ENCODE data around the gene CD7.

The CD7 gene

DNA sequence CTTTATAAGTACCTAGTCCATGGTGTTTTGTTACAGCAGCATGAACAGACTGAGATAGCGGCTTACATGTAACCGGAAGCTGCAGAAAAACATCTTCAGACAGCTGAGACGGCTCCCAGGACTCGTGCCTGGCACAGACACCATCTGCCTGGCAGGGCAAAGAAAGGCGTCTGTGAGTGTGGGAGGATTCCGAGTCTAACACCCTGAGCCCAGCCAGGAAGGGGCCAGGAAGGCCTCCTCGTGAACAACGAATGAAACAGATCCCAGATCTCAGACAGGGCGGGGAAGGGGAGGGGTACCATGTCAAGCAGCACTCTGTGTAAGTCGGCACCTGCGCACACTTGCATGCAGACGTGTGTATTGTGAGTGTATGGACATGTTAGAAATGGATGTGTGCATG, 39.6 kb downstream of the CD7 start:
- no peak for DNase-seq

DNA sequence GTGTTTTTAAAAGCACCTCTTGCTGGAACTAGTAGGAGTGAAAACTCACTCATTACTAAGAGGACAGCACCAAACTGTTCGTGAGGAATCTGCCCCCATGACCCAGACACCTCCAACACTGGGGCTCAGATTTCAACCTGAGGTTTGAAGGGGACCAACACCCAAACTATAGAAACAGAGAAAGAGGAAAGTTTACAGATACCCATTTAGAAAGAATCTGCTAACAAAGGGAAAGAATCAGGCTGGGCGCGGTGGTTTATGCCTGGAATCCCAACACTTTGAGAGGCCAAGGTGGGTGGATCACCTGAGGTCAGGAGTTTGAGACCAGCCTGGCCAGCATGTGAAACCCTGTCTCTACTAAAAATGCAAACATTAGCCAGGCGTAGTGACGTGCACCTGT, 40.5 kb downstream of the CD7 start:
- no peak for DNase-seq

DNA sequence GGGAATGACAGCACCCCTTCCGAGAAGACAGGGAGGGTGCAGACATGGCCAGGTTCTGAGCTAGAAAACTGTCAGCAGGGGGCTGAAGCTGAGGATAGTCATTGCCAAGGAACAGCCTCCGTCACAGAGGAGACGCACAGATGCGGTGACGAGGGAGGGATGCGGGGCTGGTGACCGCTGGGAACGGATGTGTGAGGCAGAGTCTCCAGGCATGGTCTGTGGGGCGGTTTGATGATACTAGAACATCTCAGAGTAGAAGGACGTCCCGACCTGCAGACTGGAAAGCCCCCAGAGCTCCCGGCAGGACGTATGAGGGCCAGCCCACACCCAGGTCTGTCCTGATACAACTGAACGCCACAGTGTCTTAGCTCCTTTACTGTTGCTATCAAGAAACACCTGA, 42.1 kb downstream of the CD7 start:
- DNase-seq = no peak

DNA sequence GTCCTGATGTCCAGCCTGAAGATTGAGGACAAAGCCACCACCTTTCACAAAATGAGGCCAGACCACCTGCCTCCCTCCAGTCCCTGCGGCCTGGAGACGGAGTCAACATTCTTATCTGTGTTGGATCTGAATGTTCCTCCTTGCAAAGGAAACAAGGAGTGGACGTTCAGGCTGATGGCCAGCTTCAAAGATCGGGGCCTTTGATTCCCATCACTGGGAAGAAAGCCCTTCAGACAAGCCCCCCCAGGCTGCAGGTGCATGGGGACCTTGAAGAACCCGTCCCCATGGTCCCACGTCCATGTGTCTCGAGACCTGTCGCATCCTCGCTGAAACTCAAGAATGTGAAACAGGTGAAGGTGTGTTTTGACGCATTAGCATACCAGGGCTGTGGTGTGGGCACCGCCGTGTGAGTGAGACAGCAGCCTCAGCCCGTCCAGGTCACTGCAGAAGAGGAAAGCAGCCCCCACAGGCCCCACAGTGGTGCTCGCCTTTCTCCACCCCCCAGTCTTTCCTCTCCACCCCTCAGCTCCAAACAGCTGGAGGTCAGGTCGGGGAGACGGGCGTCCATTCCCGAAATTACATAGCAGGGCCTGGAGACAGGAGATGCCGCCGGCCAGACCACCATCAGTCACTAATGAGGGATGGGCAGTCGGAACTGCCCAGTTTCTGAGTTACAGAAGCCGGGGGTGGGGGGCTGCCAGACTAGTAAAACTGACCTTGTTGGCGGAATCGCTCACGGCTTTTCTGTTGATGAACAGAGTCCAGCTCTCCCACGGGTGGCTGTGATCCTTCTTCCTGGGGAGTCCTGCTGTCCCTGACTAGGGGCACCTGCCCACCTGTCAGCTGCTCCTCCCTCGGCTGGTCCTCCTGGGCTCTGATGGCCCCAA, 43.0 kb downstream of the CD7 start:
- no peak for DNase-seq

DNA sequence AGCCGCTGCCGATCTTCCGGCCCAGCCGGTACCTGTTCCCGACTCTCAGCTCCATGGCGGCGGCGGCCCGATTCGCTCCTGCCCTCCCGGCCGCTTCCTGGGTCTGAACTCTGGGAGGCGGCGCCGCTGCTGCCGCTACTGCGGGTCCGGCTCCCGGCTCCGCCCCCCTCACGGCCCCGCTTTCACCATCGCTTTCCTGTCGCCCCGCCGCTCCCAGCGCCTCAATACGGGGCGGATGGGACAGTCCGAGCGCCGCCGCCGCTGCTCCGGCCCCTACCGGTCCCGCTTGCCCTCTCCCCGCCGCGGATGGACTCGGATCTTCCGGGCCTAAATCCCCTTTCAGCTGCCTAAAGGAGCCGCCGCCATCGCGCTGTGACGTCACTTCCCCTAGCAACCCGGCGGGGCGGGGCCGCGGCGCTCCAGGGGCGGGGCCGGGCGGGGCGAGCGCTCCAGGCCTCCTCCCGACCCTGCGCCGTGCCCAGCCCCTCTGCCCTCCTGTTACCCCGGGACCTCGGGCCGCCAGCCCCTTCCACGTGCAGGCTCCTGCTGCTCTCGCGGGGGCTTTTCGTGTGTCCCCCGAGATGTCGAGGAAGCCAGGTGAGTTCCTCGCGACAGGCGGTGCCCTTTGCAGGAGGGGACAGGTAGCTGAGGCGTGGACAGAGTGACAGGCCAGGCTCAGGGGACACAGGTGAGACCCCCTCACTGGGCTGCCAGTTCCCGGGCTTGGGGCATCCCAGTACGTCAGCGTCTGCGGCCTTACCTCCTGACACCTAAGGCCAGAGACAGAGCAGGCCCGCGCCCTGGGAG, 43.9 kb downstream of the CD7 start, which contains the start of gene CSNK1D:
Gene CSNK1D, minus strand, starts transcription at position 374 of the 807 bp plus-strand sequence. Its CDS starts 319 bp downstream, at position 55.
- peak; percentile 88 for DNase-seq

DNA sequence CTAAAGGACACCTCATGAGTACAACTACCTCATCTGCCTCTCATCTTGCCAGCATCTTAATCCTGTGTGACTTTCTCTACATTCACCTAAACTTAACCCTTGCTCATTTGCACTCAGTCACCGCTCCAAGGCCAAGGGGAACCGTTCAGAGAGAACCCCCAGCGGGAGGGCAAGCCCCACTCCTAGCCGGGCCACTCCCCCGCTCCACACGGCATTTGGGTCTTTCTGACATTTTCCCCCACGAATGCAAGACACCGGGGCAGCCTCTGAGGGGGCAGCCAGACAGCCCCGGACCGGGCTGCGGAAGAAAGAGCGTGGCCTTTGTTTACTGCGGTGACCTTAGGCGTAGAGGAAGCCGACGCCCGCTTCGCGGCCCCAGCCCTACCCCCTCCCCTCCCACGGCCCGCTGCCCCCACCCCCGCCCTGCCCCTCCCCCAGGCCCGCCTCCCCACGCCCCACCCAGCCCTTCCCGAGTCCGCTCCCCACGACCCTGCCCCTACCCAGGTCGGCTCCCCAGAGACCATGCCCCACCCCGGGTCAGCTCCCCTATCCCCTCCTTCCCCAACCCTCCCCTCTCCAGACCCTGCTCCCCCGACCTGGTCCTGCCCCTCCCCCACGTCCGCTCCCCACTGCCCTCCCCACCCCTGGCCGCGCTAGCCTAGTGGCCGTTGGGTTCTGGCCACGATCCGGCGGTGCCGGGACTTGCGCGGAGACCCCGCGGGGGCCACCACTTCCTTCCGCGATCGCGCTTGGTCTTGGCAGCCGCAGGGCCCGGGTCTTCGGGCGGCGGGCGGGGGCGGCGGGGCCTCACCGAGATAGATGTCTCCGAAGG, 44.7 kb downstream of the CD7 start:
- peak; percentile 52 for DNase-seq

DNA sequence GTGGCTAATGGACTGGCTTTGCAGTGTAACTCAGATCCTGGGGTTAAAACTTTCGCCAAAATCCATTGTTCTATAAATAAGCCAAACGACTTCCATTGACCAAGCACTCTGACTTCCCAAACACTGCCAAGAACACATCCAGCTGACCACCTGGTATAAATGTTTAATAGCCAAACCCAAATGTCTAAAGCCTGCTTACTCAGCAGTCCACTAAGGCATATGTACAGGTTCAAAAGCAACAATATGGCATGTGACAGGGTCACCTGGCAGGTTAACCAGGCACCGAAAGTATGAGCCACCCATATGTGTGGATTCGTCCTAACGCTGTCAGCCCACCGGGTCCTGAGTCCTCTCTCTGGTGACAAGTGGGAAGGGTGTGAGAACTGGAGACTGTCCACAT, 46.0 kb downstream of the CD7 start:
- no peak for DNase-seq

DNA sequence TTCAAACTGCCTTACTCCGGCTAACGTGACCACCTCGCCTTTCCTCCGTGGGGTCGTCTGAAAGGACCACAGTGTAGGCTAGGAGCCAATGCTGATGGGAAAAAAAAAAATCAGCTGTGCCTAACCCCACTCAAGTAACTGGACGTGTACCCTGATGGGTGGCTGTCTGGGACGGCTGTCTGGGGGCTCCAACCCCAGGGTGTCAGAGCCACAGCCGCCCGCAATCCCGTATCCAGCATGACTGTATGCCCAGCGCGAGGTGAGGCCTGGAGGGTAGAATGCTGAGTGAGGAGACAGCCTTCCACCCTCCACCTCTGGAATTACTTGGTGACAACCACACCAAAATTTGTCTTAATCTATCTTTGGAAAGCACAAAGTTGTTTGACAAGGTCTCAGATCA, 46.8 kb downstream of the CD7 start:
- no peak for DNase-seq

DNA sequence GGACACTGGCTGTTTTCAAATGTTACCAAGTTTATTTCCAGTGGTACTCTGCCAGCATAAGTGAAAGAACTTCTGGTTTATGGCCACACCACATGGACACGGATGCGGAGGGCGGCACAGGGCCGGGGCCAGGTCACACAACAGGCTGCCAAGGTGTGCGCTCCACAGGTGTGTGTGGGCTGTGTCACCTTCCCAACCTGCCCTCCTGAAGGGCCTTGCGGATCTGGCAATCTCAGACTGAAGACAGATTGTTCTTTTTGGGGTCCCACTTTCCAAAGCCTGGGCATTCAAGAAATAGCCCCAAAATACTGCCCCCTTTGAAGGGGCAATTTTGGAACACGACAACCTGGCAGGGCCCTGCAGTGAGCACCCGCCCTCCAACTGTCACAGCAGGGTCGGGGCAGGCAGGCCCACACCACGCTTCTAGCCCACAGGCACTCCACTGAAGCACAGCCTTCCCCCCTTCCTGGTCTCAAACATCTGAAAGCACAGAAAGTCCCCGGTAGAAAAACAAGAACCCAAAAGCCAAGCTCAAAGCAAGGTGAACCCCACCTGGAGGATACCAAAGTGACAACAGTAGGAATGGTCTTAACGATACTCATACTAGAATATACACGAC, 47.4 kb downstream of the CD7 start:
- DNase-seq = no peak

DNA sequence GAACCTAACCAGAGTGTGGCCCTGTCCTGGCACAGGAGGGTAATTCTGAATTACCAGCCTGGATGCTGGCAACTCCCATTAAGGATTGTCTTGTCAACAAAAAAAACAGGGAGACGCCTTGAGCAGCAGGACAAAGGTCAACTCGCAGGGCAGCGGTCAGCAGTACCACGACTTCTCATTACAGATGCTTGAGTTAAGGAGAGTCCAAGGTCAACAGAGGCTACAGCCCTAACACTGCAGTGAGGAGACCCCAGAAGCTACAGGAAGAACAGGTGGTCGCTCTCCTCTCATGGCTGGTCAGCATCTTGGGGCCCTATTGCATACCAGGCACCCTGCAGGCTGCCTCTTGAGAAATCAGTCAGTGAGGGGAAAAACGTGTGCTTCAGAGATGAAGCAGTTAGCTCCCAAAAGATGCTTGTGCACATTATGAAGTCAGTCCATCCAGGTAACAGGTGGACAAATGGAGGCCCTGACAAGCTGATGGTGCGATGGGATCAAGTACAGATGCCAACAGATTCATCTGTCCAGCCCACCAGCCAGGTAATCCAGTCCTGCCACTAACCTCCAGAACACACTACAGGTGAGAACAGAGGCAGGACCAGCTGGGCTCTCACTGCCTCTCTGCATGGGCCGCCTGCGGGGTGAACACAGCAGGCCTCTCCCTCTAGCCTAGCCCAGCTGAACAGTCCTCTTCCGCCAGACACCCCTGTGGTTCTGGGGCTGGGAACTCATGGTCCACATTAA, 48.1 kb downstream of the CD7 start:
- no peak for DNase-seq

DNA sequence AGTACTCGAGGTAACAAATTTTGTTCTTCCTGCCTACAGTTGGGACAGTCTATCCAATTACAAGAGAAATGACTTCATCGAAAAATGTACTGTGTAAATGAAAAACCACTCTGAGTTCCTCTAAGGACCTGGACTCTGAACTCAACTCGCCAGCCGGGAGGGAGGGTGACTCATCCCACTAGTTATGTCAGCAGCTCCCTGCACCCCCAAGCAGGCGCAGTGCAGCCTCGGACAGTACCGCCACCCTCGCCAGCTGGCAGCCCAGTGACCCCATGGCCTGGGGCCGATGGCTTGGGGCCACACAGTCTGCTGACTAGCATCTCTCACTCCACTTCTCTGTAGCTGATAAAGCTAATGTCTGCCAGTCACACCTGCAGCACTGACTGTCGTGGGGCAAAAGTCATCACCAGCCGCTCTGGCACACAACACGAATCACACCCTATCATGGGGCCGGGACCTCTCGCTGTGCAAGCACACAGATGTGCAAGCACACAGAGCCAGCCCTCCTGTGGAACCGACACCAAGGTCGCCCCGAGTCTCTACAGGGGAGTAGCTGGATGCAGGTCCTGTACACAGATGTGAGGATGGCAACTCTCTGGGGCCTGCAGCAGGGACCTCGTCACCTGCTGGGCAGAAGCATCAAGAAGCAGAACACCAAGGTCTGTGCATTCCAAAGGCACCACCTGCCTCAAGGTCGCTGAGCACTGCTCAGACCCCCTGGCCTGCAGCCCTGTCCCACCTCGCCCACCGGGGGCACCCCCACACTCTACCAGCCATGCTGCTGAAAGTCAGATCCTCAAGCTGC, 49.6 kb downstream of the CD7 start:
- peak; percentile 66 for DNase-seq

DNA sequence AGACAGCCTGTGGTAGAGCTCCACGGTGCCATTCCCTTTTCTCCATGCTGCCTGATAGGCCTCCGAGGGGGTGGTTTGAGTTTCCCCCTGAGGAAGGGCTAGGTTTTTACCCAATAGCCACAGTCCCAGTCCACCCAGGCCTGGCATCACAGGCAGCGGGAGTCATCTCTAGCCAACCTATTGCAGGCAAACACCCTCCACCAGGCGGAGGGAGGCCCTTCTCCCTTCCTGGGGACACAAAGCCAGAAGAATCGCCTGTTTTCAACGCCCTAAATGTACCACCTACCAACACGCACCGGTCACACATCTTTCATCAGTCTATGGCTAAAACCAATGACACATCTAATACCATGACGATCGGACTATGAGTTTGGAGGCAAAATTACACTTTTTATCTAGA, 51.3 kb downstream of the CD7 start:
- DNase-seq = no peak
